NOMO-1 treated with dmso at 0.1 percent for 144 hours (cell line): Measurements from ENCODE around the gene KCNK5.

Experiments
- DNase-seq: peaks from one replicate; lab custom pipeline; 2025; ENCODE audit not compliant: unreplicated experiment; lab: John Stamatoyannopoulos, UW

KCNK5 gene

GRCh38 chr6:39217177-39217864, 12.0 kb downstream of the KCNK5 start:
- DNase-seq, result peak; percentile 64

GRCh38 chr6:39215640-39216158, 13.6 kb downstream of the KCNK5 start:
- no peak for DNase-seq

GRCh38 chr6:39214846-39215639, 14.2 kb downstream of the KCNK5 start:
- DNase-seq, result no peak

GRCh38 chr6:39214120-39214813, 15.0 kb downstream of the KCNK5 start:
- no peak for DNase-seq

GRCh38 chr6:39213195-39213920, 15.9 kb downstream of the KCNK5 start:
- DNase-seq, result peak; percentile 65

GRCh38 chr6:39211183-39211582, 18.1 kb downstream of the KCNK5 start:
- DNase-seq, result no peak

- DNase-seq, result peak; percentile 24
Measured at GRCh38 chr6:39210450-39210849, 18.8 kb downstream of the KCNK5 start.

GRCh38 chr6:39209911-39210310, 19.4 kb downstream of the KCNK5 start:
- no peak for DNase-seq

GRCh38 chr6:39209360-39209811, 19.9 kb downstream of the KCNK5 start:
- DNase-seq, result no peak

- DNase-seq, result no peak
Measured at GRCh38 chr6:39208223-39208739, 21.0 kb downstream of the KCNK5 start.

- no peak for DNase-seq
Measured at GRCh38 chr6:39207416-39208222, 21.7 kb downstream of the KCNK5 start.

GRCh38 chr6:39206250-39206721, 23.0 kb downstream of the KCNK5 start:
- DNase-seq, result no peak

GRCh38 chr6:39204646-39205244, 24.5 kb downstream of the KCNK5 start:
- DNase-seq, result no peak

- DNase-seq, result no peak
Measured at GRCh38 chr6:39204160-39204495, 25.1 kb downstream of the KCNK5 start.

GRCh38 chr6:39203436-39204159, 25.7 kb downstream of the KCNK5 start:
- DNase-seq, result no peak

GRCh38 chr6:39202166-39202565, 27.1 kb downstream of the KCNK5 start:
- DNase-seq, result no peak

GRCh38 chr6:39200498-39201020, 28.7 kb downstream of the KCNK5 start:
- DNase-seq, result no peak

- no peak for DNase-seq
Measured at GRCh38 chr6:39199976-39200375, 29.3 kb downstream of the KCNK5 start.
